HepG2 (cell line): Measurements from ENCODE around the gene ABCA4. TPM values are rescaled to one million over a fixed set of nuclear protein-coding genes. Genes with fewer than 3 reads are reported as not detected.

Experiments
- ATAC-seq: fragments of 200-7000 bp; cut with Tn5 transposase; 3 replicates; pipeline ENCODE4 v1.9.1; 2020; ENCODE audit warnings: mild to moderate bottlenecking, moderate library complexity
- BruUV-seq: library from RNA; stranded (reverse); fragments of 400-500 nt; replicated peaks from 2 replicates; lab custom pipeline; 2021; lab: Mats Ljungman, UMichigan
- CTCF ChIA-PET: fragments of 300-600 bp; formaldehyde crosslinking; extraction: SDS; loops from one replicate; lab custom pipeline; 2021; ENCODE audit warnings: low total read pairs, inconsistent platforms, low intra/inter-chr PET ratio; lab: Yijun Ruan, JAX
- POLR2A ChIA-PET: fragments of 350-600 bp; sonication (Branson Sonifier 250); formaldehyde crosslinking; loops from one replicate; lab custom pipeline; 2020; ENCODE audit warnings: antibody characterized with exemption, inconsistent platforms; lab: Yijun Ruan, JAX
- DNase-seq: peaks from one replicate; pipeline ENCODE4 v3.0.0-alpha.2; 2015; ENCODE audit warnings: low spot score
- FAIRE-seq: peaks from 3 replicates; lab custom pipeline; 2011; peaks lifted over from hg19 to GRCh38; lab: Jason Lieb, UNC
- H2AFZ ChIP-seq: one replicate; pipeline ENCODE4 v1.6.1; 2011; ENCODE audit warnings: low read length, inconsistent platforms
- H3K27ac ChIP-seq: fragments of 300-600 bp; 3 replicates; pipeline ENCODE4 v1.8.0; 2011; ENCODE audit warnings: mixed run types, mild to moderate bottlenecking, mixed read lengths, low read length, inconsistent platforms; ENCODE audit not compliant: insufficient read depth; ENCODE audit errors: extremely low read length
- H3K27me3 ChIP-seq, 2 experiments: fragments of 200-600 bp in 1 of 2; 2 replicates in 1 of 2; 3 replicates in 1 of 2; pipeline versions ENCODE4 v1.6.0 to v1.8.0; 2011; ENCODE audit warnings: low read length in 2 of 2, mild to moderate bottlenecking in 2 of 2, moderate library complexity in 2 of 2, inconsistent platforms in 1 of 2; ENCODE audit not compliant: insufficient read depth in 2 of 2, control insufficient read depth in 1 of 2
- H3K36me3 ChIP-seq, 2 experiments: fragments of 200-600 bp in 1 of 2; replicated peaks in 1 of 2; 2 replicates in 1 of 2; 3 replicates in 1 of 2; pipeline versions ENCODE4 v1.5.1 to v1.8.0; 2011; ENCODE audit warnings: low read length in 2 of 2, inconsistent platforms in 1 of 2; ENCODE audit not compliant: insufficient read depth in 2 of 2, control insufficient read depth in 1 of 2
- H3K4me1 ChIP-seq: 2 replicates; pipeline ENCODE4 v1.5.1; 2012; ENCODE audit warnings: low read length, inconsistent platforms; ENCODE audit not compliant: insufficient read depth
- H3K4me2 ChIP-seq: 2 replicates; pipeline ENCODE4 v1.6.0; 2011; ENCODE audit warnings: low read depth, low read length, inconsistent platforms
- H3K4me3 ChIP-seq, 3 experiments: fragments of 200-600 bp in 1 of 3; sonication (generic), shearing (Covaris generic) in 1 of 3; replicated peaks in 1 of 3; 2 replicates each; pipeline ENCODE4 v1.5.1; 2011 to 2016; ENCODE audit warnings: low read length in 3 of 3, inconsistent platforms in 2 of 3, low read depth in 2 of 3, mild to moderate bottlenecking in 2 of 3, control low read depth in 1 of 3, mixed read lengths in 1 of 3; ENCODE audit not compliant: insufficient read depth in 1 of 3
- H3K79me2 ChIP-seq: one replicate; pipeline ENCODE4 v1.6.1; 2011; ENCODE audit warnings: low read length, inconsistent platforms; ENCODE audit not compliant: insufficient read depth
- H3K9ac ChIP-seq: 2 replicates; pipeline ENCODE4 v1.6.0; 2011; ENCODE audit warnings: mild to moderate bottlenecking, low read depth, low read length, inconsistent platforms; ENCODE audit not compliant: insufficient read depth
- H3K9me3 ChIP-seq: 2 replicates; pipeline ENCODE4 v1.5.1; 2012; ENCODE audit warnings: mild to moderate bottlenecking, low read length
- H4K20me1 ChIP-seq: 2 replicates; pipeline ENCODE4 v1.6.0; 2011; ENCODE audit warnings: inconsistent platforms, mild to moderate bottlenecking, low read length, moderate library complexity; ENCODE audit not compliant: insufficient read depth
- CEBPG ChIP-seq: IDR thresholded peaks from 2 replicates; pipeline ENCODE4 v1.6.1; 2016
- LBX2 ChIP-seq: sonication (generic); formaldehyde crosslinking; IDR thresholded peaks from 2 replicates; pipeline ENCODE4 v1.5.0; 2020; ENCODE audit warnings: missing genetic modification reagents, mild to moderate bottlenecking, borderline replicate concordance
- MED13 ChIP-seq: sonication (generic); formaldehyde crosslinking; IDR thresholded peaks from 2 replicates; pipeline ENCODE4 v1.5.0; 2020; ENCODE audit warnings: missing genetic modification reagents
- RERE ChIP-seq: IDR thresholded peaks from 2 replicates; pipeline ENCODE4 v1.6.1; 2016; ENCODE audit warnings: low read depth, missing genetic modification reagents, missing compliant biosample characterization
- TAF1 ChIP-seq: sonication (generic); formaldehyde crosslinking; IDR thresholded peaks from 2 replicates; pipeline ENCODE4 v1.4.0; 2020; ENCODE audit warnings: missing genetic modification reagents
- ZFP37 ChIP-seq: sonication (generic); formaldehyde crosslinking; IDR thresholded peaks from 2 replicates; pipeline ENCODE4 v1.4.0; 2020; ENCODE audit warnings: missing genetic modification reagents, borderline replicate concordance
- ZNF530 ChIP-seq: sonication (generic); formaldehyde crosslinking; IDR thresholded peaks from 2 replicates; pipeline ENCODE4 v1.5.0; 2020; ENCODE audit warnings: low read depth, mild to moderate bottlenecking, missing genetic modification reagents
- ZNF710 ChIP-seq: sonication (generic); formaldehyde crosslinking; IDR thresholded peaks from 2 replicates; pipeline ENCODE4 v1.5.0; 2020; ENCODE audit warnings: mild to moderate bottlenecking, missing genetic modification reagents, borderline replicate concordance
- ZSCAN29 ChIP-seq: sonication (generic); formaldehyde crosslinking; conservative IDR thresholded peaks from 2 replicates; pipeline ENCODE4 v1.4.0; 2020; ENCODE audit warnings: mild to moderate bottlenecking, missing genetic modification reagents
- WGBS: methylation state at CpG from one replicate; pipeline ENCODE4 v1.1.6; 2017; ENCODE audit warnings: low lambda C conversion rate; 5-methylcytosine and 5-hydroxymethylcytosine counted together
- in situ Hi-C: cut with HindIII; loops from 2 replicates; pipeline ENCODE4 v1.10.0; 2017; ENCODE audit warnings: low pct_unique_long_range_greater_than_20kb; ENCODE audit not compliant: extremely low pct_ligation_motif_present
- intact Hi-C: fragments of 100-400 bp; cut with micrococcal nuclease; formaldehyde crosslinking; loops from one replicate; pipeline ENCODE4 v1.10.0; 2022; ENCODE audit not compliant: unreplicated experiment
- polyA plus RNA-seq, 8 experiments: library from polyadenylated mRNA; depleted of rRNA in 3 of 8; stranded (reverse) in 7 of 8; unstranded in 1 of 8; fragments of >200 nt; fragmentation: Illumina TruSeq in 4 of 8; extraction: Trizol in 4 of 8; gene quantifications; 2 replicates each; pipeline versions ENCODE4 v1.2.1 to v1.2.3, GENCODE V29; 2011 to 2016; ENCODE audit warnings: low read depth in 4 of 8, missing spikeins in 1 of 8, mixed read lengths in 1 of 8; ENCODE audit not compliant: insufficient read depth in 1 of 8
- total RNA-seq, 5 experiments: library from RNA; depleted of rRNA; stranded (reverse); fragments of >200 nt; fragmentation: Illumina TruSeq; extraction: Trizol; gene quantifications; 2 replicates each; pipeline ENCODE4 v1.2.3, GENCODE V29; 2016; ENCODE audit warnings: low read depth in 1 of 5

Gene ABCA4
- total and polyA plus RNA-seq, 2 of the 13 experiments (the other 11 are each of a cell fraction or from before 2014, with no cell fraction given): 0.24 to 0.67 TPM

- Histone ChIP-seq H3K27ac (no peak overlapping the region), H4K20me1 (no peaks in the 10 kb centered on the region), H3K36me3 (no peaks in the 10 kb centered on the region), H3K4me2 (no peak overlapping the region), H3K9me3 (no peaks in the 10 kb centered on the region), H3K9ac (no peak overlapping the region), H3K4me1 (peaks cover 56% of the 10 kb centered on the region)
- WGBS: 52% methylated on average over 6 of the region's 9 CpGs
- intact Hi-C loops: no loop called here
- POLR2A ChIA-PET: no interaction called here
- DNase-seq (no peak), ATAC-seq (no peak), FAIRE-seq (no peak)
- no TSS peak for BruUV-seq
- TF ChIP-seq MED13 (CRISPR knock-in tag): no peak
- TF ChIP-seq, all 625 proteins: peak for 0
- Histone ChIP-seq H3K79me2 (no peaks in the 10 kb centered on the region), H2AFZ (no peak overlapping the region), H3K4me3 (no peak overlapping the region), H3K27me3 (peaks cover 4 to 23% of the 10 kb centered on the region in 2 experiments; a peak in 4 of 5 replicates)
- CTCF ChIA-PET: no interaction called here
- in situ Hi-C loops: no loop called here
Observed at GRCh38 chr1:94111879-94112278, 9.1 kb downstream of the ABCA4 start.

GRCh38 chr1:94110946-94111740 is 9.8 kb downstream of the ABCA4 start:
- Histone ChIP-seq H3K4me3 (no peak overlapping the region), H3K79me2 (no peaks in the 10 kb centered on the region), H3K9me3 (no peaks in the 10 kb centered on the region), H4K20me1 (no peaks in the 10 kb centered on the region), H3K27me3 (peaks cover 4 to 26% of the 10 kb centered on the region in 2 experiments; a peak in 4 of 5 replicates), H3K27ac (no peak overlapping the region), H3K4me1 (peaks cover 56% of the 10 kb centered on the region), H3K36me3 (no peaks in the 10 kb centered on the region), H2AFZ (no peak overlapping the region), H3K9ac (no peak overlapping the region), H3K4me2 (no peak overlapping the region)
- ATAC-seq: no peak; the same call in 2 of the 3 replicates
- FAIRE-seq: no peak
- POLR2A ChIA-PET: no interaction called here
- no peak for DNase-seq
- BruUV-seq: no TSS peak
- CTCF ChIA-PET: no interaction called here
- in situ Hi-C loops: no loop called here
- intact Hi-C loops: no loop called here
- 31% methylated on average over 6 of the region's 10 CpGs for WGBS
- TF ChIP-seq ZFP37 (CRISPR knock-in tag) (no peak), ZNF530 (CRISPR knock-in tag) (no peak), ZNF710 (CRISPR knock-in tag) (no peak), ZSCAN29 (CRISPR knock-in tag) (no peak), TAF1 (CRISPR knock-in tag) (no peak), RERE (no peak), CEBPG (CRISPR knock-in tag) (no peak), LBX2 (CRISPR knock-in tag) (no peak)
